GM19463 (cell line): ENCODE data around the gene HECTD4.

Experiments used
- ATAC-seq: cut with Tn5 transposase; IDR thresholded peaks from one replicate; pipeline ENCODE4 v1.9.1; 2021; ENCODE audit warnings: mild to moderate bottlenecking, moderate library complexity; ENCODE audit not compliant: unreplicated experiment

HECTD4 gene

DNA sequence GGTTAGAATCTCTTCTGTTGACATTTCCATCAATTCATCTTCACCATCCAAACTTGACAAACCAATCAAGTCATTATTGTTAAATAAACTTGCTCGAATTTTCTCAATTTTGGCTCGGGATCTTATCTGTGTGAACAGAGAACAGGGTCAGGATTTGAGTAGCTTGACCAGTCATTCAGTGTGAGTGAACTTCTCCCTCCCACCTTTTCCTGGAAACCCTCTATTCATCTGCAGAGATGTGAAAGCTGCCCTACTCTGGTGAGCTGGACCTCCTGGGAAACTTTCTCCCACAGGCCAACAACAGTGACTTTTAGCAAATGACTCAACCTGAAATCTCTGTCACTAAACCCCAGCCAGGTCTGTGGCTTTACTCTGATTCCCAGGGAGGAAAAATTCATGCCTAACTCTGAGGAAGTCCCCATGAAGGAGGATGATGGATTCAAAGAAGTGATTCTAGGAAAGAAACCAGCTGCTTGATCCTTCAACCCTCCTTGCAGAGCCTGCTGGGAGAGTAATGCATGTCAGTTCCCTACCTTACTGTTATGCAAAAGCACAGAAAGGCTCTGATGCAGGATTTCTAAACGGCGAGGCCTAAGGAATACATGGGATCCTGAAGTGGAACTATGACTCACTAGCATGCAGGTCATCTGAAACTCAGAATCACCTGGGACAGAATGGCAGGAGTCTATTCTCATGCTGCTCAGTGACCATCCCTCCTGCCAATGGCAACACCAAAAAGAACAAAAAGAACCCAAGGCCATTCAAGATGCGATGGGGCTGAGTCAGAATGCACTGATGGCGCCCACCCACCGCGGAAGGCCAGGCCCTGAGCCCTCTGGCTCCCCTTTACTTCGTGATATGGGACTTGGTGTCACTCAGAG, 198.8 kb downstream of the HECTD4 start:
- peak; percentile 57 for ATAC-seq

- ATAC-seq: no peak
These were observed 199.7 kb downstream of the HECTD4 start for GRCh38 chr12:112182499-112182898.

- no peak for ATAC-seq
These were observed 201.8 kb downstream of the HECTD4 start for GRCh38 chr12:112180422-112180821.

- ATAC-seq: no peak
These were observed 202.3 kb downstream of the HECTD4 start for GRCh38 chr12:112179916-112180315.

DNA sequence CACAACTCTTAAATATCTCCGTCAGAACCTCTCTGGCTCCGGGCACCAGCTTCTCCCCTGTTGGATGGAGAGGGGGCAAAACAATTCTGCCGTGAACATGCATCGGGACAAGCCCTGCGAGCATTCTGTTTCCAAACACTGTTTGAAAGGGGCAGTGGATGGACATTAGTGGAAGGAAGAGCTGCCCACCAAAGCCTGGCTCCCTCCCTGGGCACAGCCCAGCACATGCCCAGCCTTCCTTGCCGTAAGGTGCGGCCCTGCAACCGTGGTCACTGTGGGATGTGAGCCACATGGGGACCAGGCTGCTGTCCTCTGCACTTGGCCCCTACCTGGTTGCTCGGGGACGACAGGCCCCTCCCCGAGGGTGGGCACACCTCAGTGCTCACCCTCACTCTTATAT, 202.9 kb downstream of the HECTD4 start:
- no peak for ATAC-seq

DNA sequence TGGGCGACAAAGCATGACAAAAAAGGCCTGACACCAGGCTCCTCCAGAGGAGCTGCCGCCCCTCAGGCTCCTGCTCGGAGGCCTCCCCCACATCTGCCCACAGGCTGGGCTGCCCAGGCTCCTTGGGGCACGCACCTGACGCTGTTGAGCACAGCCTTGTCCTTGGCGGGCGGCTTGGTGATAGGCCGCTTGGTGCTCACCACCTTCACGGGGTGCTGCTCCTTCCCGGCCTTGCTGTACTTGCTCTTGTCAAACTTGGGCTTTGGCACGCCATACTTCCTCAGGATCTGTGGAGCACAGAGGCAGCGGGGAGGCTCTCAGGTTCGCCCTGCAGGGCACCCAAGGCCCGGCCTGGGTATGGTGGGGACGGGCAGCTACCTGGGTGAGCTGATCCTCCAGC, 203.4 kb downstream of the HECTD4 start:
- ATAC-seq: no peak

DNA sequence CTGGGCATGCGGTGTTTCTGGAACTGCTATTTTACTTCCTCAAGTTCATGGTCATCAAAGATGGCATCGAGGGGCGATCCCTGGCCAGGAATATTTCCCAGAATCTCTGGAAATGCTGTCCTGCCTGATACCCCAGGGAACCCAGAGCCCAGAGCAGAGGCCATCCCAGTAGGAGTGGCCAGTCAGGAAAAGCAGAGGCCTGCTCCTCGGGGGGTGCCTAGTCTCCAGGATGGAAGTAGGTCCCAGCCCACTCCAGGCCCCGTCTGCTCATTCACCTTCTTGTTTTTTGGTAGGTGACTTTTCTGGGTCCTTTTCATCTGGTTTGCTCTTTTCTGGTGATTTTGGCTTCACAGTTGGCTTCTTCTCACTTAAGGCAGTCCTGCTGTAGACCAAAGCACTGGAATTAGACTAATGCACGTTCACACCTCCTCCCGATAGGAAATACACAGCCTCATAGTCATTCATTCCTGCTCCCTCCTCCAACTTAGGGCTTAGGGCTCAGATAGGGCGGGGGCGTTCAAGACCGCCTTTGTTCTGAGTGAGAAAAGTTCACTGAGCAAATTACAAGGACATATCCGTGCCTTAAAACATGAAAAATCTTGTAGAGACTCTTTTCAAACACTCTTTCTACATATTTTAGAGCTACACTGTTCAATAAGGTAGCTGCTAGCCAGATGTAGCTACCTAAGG, 205.8 kb downstream of the HECTD4 start:
- no peak for ATAC-seq

DNA sequence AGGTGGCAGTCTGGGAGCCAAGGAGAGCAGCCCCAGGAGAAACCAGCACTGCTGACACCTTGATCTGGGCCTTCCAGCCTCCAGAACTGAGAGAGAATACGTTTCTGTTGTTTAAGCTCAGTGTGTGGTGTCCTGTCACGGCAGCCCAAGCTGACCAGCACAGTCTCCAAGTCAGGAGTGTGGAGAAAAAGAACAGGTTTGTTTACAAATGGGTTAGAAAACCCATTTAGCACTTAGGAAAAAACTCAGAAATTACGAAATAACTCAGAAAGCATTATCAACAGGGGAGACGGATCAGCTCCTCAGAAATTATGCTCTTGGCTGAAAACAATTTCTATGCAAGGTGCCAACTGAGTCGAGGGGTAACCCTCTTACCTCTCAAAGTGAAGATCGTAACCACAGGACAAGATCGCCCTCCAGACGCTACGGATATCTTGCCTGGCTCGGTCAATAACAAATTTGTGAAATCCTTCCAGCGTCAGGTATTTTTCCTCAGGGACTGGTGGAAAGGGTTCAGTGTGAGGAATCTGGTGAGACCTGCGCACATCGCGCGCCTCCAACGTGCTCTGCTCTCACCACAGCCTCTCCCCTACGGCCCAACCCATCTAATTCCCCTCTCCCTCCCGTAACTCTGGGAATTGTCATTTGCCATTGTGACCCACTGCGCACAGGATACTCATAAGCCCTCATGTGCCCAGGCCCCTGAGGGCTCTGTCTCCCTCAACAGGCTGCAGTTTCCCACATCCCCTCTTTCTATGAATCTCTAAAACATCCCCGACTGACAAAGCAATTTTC, 206.7 kb downstream of the HECTD4 start:
- no peak for ATAC-seq

GRCh38 chr12:112172556-112173324, 209.5 kb downstream of the HECTD4 start:
- ATAC-seq: no peak

GRCh38 chr12:112170971-112171596, 211.1 kb downstream of the HECTD4 start:
- no peak for ATAC-seq

DNA sequence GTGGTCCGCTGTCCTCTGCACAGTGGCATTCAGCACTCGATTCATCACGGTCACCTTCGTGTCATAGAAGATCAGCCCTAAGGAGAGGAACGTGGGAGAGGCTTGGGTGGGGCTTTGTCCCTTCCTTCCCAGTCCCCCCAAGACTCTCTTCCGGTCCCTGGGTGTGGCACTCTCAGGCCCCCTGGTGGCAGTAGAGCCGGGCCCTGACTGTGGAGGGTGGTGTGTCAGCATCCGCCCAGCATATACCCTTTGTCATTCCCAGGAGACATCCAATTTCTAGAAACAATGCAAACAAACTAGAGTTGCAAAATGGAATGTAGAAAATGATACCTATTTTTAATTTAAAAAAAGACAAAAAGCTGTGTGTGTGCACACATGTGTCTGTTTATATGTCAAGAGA, 211.9 kb downstream of the HECTD4 start:
- ATAC-seq: no peak

- no peak for ATAC-seq
These were observed 212.3 kb downstream of the HECTD4 start for GRCh38 chr12:112169966-112170365.

DNA sequence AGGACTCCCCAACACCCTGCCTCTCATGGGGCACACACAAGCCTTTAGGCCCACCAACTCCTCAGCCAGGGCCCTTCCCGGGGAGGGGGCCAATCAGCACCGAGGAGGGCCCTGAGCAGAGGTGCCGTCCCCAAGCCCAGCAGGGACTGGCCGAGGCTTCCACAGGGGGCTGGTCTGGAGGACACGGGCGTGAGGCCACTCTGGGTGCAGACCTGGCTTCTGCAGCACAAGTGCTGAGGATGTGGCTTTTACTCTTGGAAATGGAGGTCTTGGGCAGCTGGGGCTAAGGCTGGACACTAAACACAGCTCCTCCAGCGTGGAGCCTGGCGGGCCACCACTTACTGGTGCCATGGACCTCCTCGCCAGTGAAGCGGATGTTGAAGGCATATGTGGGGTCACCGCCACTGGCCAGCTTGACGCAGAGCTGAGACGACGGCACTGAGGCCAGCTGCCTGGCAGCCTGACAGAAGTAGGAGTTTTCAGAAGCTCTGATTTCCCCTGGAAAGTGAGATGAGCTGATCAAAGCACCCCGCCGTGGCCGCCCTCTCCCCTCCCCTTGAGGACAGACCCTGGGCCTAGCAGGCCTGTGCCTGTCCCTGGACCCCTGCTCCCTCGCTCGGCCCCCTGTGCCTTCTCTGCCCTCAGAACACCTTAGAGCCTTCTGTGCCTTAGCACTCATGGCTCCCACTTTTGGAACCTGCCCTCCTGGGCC, 212.9 kb downstream of the HECTD4 start:
- no peak for ATAC-seq

GRCh38 chr12:112168561-112168971, 213.7 kb downstream of the HECTD4 start:
- no peak for ATAC-seq

DNA sequence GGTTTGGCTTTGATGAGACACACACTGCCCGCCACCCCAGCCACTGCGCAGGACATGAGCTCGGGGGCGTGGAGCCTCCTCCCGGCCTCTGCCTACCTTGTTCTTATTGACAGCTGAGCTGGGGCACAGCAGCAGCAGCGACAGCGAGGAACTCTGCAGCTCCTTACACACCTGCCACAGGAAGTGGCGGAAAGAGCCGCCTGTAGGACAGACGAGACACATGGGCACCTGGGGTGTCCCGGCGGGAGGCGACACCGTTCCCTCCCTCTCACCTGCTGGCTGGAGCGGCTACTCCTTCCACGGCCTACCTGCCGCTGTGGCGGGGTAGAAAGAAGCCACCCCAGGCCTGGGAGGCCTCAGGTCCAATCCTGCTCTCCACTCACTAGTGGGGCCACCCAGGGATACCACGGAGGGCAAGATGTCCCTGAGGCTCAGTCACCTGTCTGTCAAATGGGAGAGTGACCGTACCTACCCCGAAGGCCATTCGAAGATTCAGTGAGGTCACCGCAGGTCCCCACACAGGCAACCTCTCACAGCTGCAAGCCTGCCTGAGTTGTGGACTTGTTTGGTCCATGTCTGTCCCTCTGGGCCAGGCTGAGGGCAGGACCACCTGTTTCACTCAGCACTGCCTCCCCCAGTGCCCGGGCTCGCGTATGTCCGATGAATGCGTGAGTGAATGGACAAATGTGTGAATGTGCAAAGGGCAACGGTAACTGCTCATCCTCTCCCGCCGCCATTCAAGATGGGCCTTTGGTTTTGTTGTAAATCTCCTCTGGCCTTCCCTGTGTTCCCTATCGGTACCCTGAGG, 214.3 kb downstream of the HECTD4 start:
- ATAC-seq: no peak

DNA sequence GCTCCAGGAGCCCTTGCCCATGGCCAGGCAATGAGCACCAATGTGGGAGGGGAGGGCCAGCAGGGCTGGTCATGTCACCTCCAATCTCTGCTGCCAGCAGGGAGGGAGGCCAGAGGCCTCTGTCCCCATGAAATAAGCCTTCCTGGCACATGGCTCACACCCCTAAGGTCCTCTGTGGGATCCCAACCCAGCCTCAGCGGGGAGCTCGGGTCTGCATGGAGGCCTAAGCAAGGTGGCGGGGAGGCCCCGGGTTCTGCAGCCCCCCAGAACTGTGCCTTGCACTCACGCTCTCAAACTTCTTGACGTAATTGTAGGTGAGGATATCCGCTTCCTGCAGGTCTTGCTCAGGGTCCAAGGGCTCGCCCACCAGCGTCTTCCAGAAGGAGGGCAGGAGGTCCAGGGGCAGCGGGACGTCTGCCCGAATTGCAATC, 215.2 kb downstream of the HECTD4 start:
- ATAC-seq: no peak

DNA sequence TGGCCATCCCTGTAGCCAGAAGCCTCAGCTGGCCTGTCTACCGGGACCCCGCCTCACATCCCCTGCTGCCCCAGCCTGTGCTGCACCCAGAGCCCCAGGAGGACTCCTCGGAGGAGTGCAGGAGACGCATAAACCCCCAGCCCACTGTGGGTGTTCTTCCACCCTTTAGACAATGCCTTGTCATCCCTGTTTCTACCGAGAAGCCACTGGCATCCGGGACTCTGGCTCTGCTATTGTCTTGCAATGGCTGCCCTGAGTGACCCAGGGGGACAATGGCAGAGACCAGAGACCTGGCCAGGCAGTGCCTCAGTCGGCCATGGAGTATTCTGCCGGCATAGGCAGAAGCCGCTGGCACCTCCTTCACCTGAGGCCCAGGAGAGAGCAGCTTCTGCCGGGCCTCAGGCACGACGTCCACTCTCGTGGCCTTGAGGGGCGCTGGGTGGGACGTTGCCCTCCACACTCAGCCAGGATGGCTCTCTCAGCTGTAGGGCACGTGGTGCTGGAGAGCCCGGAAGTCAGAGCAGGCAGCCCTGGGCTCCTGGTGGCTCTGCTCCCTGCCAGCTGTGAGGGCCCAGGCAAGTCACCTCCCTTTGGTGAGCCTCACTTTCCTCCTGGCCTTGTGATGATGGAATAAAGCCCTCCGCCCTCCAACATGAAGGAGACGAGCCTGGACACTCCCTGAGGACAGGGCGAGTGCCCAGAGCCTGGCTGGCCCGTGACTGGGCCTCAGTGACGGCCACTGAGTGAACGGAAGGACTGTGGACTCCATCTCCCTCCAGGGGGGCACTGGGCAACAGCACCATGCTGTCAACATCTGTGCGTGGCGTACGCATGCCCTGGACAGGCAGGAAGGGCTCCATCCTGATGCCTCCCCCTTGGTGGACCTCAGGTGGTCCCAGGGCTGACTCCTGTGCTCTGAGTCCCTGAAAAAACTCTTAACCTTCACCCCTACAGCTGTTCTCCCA, 215.9 kb downstream of the HECTD4 start:
- no peak for ATAC-seq

- ATAC-seq: no peak
These were observed 216.6 kb downstream of the HECTD4 start for GRCh38 chr12:112165624-112166023.
